HepG2 (cell line): ENCODE data around the gene PRR36. TPM values are rescaled to one million over a fixed set of nuclear protein-coding genes. Genes with fewer than 3 reads are reported as not detected.
A peak's percentile ranks its signal among the peaks of the same experiment; 100 is the strongest.

Source experiments
- ATAC-seq: fragments of 200-7000 bp; cut with Tn5 transposase; 3 replicates; pipeline ENCODE4 v1.9.1; 2020; ENCODE audit warnings: mild to moderate bottlenecking, moderate library complexity
- BruUV-seq: library from RNA; stranded (reverse); fragments of 400-500 nt; replicated peaks from 2 replicates; lab custom pipeline; 2021; lab: Mats Ljungman, UMichigan
- CTCF ChIA-PET: fragments of 300-600 bp; formaldehyde crosslinking; extraction: SDS; loops from one replicate; lab custom pipeline; 2021; ENCODE audit warnings: low total read pairs, inconsistent platforms, low intra/inter-chr PET ratio; lab: Yijun Ruan, JAX
- POLR2A ChIA-PET: fragments of 350-600 bp; sonication (Branson Sonifier 250); formaldehyde crosslinking; loops from one replicate; lab custom pipeline; 2020; ENCODE audit warnings: antibody characterized with exemption, inconsistent platforms; lab: Yijun Ruan, JAX
- DNase-seq: peaks from one replicate; pipeline ENCODE4 v3.0.0-alpha.2; 2015; ENCODE audit warnings: low spot score
- FAIRE-seq: peaks from 3 replicates; lab custom pipeline; 2011; peaks lifted over from hg19 to GRCh38; lab: Jason Lieb, UNC
- H2AFZ ChIP-seq: one replicate; pipeline ENCODE4 v1.6.1; 2011; ENCODE audit warnings: low read length, inconsistent platforms
- H3K27ac ChIP-seq: fragments of 300-600 bp; 3 replicates; pipeline ENCODE4 v1.8.0; 2011; ENCODE audit warnings: mixed run types, mild to moderate bottlenecking, mixed read lengths, low read length, inconsistent platforms; ENCODE audit not compliant: insufficient read depth; ENCODE audit errors: extremely low read length
- H3K27me3 ChIP-seq, 2 experiments: fragments of 200-600 bp in 1 of 2; 2 replicates in 1 of 2; 3 replicates in 1 of 2; pipeline versions ENCODE4 v1.6.0 to v1.8.0; 2011; ENCODE audit warnings: low read length in 2 of 2, mild to moderate bottlenecking in 2 of 2, moderate library complexity in 2 of 2, inconsistent platforms in 1 of 2; ENCODE audit not compliant: insufficient read depth in 2 of 2, control insufficient read depth in 1 of 2
- H3K36me3 ChIP-seq, 2 experiments: fragments of 200-600 bp in 1 of 2; replicated peaks in 1 of 2; 2 replicates in 1 of 2; 3 replicates in 1 of 2; pipeline versions ENCODE4 v1.5.1 to v1.8.0; 2011; ENCODE audit warnings: low read length in 2 of 2, inconsistent platforms in 1 of 2; ENCODE audit not compliant: insufficient read depth in 2 of 2, control insufficient read depth in 1 of 2
- H3K4me1 ChIP-seq: 2 replicates; pipeline ENCODE4 v1.5.1; 2012; ENCODE audit warnings: low read length, inconsistent platforms; ENCODE audit not compliant: insufficient read depth
- H3K4me2 ChIP-seq: 2 replicates; pipeline ENCODE4 v1.6.0; 2011; ENCODE audit warnings: low read depth, low read length, inconsistent platforms
- H3K4me3 ChIP-seq, 3 experiments: fragments of 200-600 bp in 1 of 3; sonication (generic), shearing (Covaris generic) in 1 of 3; replicated peaks in 1 of 3; 2 replicates each; pipeline ENCODE4 v1.5.1; 2011 to 2016; ENCODE audit warnings: low read length in 3 of 3, inconsistent platforms in 2 of 3, low read depth in 2 of 3, mild to moderate bottlenecking in 2 of 3, control low read depth in 1 of 3, mixed read lengths in 1 of 3; ENCODE audit not compliant: insufficient read depth in 1 of 3
- H3K79me2 ChIP-seq: one replicate; pipeline ENCODE4 v1.6.1; 2011; ENCODE audit warnings: low read length, inconsistent platforms; ENCODE audit not compliant: insufficient read depth
- H3K9ac ChIP-seq: 2 replicates; pipeline ENCODE4 v1.6.0; 2011; ENCODE audit warnings: mild to moderate bottlenecking, low read depth, low read length, inconsistent platforms; ENCODE audit not compliant: insufficient read depth
- H3K9me3 ChIP-seq: 2 replicates; pipeline ENCODE4 v1.5.1; 2012; ENCODE audit warnings: mild to moderate bottlenecking, low read length
- H4K20me1 ChIP-seq: 2 replicates; pipeline ENCODE4 v1.6.0; 2011; ENCODE audit warnings: inconsistent platforms, mild to moderate bottlenecking, low read length, moderate library complexity; ENCODE audit not compliant: insufficient read depth
- JARID2 ChIP-seq: sonication (generic); formaldehyde crosslinking; IDR thresholded peaks from 2 replicates; pipeline ENCODE4 v1.8.1; 2023; ENCODE audit warnings: missing genetic modification reagents, inconsistent platforms; ENCODE audit not compliant: insufficient replicate concordance
- ZNF264 ChIP-seq: sonication (generic); formaldehyde crosslinking; IDR thresholded peaks from 2 replicates; pipeline ENCODE4 v1.4.0; 2020; ENCODE audit warnings: missing genetic modification reagents
- ZNF484 ChIP-seq: sonication (generic); formaldehyde crosslinking; IDR thresholded peaks from 2 replicates; pipeline ENCODE4 v1.5.1; 2020; ENCODE audit warnings: mild to moderate bottlenecking, low read depth, missing genetic modification reagents, borderline replicate concordance
- ZNF652 ChIP-seq: IDR thresholded peaks from 2 replicates; pipeline ENCODE4 v1.6.1; 2016; ENCODE audit warnings: low read depth, borderline replicate concordance
- WGBS: methylation state at CpG from one replicate; pipeline ENCODE4 v1.1.6; 2017; ENCODE audit warnings: low lambda C conversion rate; 5-methylcytosine and 5-hydroxymethylcytosine counted together
- in situ Hi-C: cut with HindIII; loops from 2 replicates; pipeline ENCODE4 v1.10.0; 2017; ENCODE audit warnings: low pct_unique_long_range_greater_than_20kb; ENCODE audit not compliant: extremely low pct_ligation_motif_present
- intact Hi-C: fragments of 100-400 bp; cut with micrococcal nuclease; formaldehyde crosslinking; loops from one replicate; pipeline ENCODE4 v1.10.0; 2022; ENCODE audit not compliant: unreplicated experiment
- polyA plus RNA-seq, 8 experiments: library from polyadenylated mRNA; depleted of rRNA in 3 of 8; stranded (reverse) in 7 of 8; unstranded in 1 of 8; fragments of >200 nt; fragmentation: Illumina TruSeq in 4 of 8; extraction: Trizol in 4 of 8; gene quantifications; 2 replicates each; pipeline versions ENCODE4 v1.2.1 to v1.2.3, GENCODE V29; 2011 to 2016; ENCODE audit warnings: low read depth in 4 of 8, missing spikeins in 1 of 8, mixed read lengths in 1 of 8; ENCODE audit not compliant: insufficient read depth in 1 of 8
- total RNA-seq, 5 experiments: library from RNA; depleted of rRNA; stranded (reverse); fragments of >200 nt; fragmentation: Illumina TruSeq; extraction: Trizol; gene quantifications; 2 replicates each; pipeline ENCODE4 v1.2.3, GENCODE V29; 2016; ENCODE audit warnings: low read depth in 1 of 5
- TF ChIP-seq, protein P1 (sequence below): sonication (generic); formaldehyde crosslinking; IDR thresholded peaks from 2 replicates; pipeline ENCODE4 v1.4.0; 2020; ENCODE audit warnings: missing genetic modification reagents
- TF ChIP-seq, protein P2 (sequence below): sonication (generic); formaldehyde crosslinking; IDR thresholded peaks from 2 replicates; pipeline ENCODE4 v1.5.0; 2020; ENCODE audit warnings: mild to moderate bottlenecking, missing genetic modification reagents, moderate library complexity
- TF ChIP-seq, protein P3 (sequence below): sonication (generic); formaldehyde crosslinking; IDR thresholded peaks from 2 replicates; pipeline ENCODE4 v1.4.0; 2020; ENCODE audit warnings: mild to moderate bottlenecking, missing genetic modification reagents

PRR36 gene
- total and polyA plus RNA-seq, 2 of the 13 experiments (the other 11 are each of a cell fraction or from before 2014, with no cell fraction given): 0.07 to 0.17 TPM

DNA sequence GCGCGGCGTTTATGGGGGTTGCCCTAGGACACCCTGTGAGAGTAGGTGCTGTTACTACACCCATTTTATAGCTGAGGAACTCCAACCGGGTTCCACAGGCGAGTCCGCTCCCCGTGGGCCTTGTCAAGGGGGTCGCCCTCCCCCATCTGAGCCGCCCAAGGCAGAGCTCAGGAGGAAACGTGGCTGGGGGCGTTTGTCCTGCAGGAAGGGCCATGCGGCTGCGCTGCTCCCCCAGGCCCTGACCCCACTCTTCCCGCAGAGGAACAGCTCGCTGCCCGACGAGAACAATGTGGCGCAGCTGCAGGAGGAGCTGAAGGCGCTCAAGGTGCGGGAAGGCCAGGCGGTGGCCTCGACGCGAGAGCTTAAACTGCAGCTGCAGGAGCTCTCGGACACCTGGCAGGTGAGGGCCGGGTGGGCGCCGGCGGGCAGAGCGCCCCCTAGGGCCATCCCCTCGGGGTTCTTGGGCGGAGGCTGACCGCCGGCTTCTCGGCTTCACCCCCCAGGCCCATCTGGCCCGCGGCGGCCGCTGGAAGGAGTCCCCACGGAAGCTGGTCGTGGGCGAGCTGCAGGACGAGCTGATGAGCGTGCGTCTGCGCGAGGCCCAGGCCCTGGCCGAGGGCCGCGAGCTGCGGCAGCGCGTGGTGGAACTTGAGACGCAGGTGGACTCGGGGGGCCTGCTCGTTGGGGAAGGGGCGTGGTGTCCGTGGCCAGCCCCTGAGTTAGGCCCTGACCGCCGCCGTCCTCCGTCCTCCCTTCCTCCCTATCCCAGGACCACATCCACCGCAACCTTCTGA is 12.4 kb downstream of the PRR36 start:
- CTCF ChIA-PET: no interaction called here
- H4K20me1 ChIP-seq: no peaks in the 10 kb centered on the region
- FAIRE-seq (no peak), ATAC-seq (no peak), DNase-seq (no peak)
- no peaks in the 10 kb centered on the region for H3K79me2 ChIP-seq
- TF ChIP-seq ZNF484 (CRISPR knock-in tag) (no peak), ZNF652 (CRISPR knock-in tag) (no peak), JARID2 (CRISPR knock-in tag) (no peak), ZNF264 (CRISPR knock-in tag) (no peak)
- TF ChIP-seq, protein P1, sequence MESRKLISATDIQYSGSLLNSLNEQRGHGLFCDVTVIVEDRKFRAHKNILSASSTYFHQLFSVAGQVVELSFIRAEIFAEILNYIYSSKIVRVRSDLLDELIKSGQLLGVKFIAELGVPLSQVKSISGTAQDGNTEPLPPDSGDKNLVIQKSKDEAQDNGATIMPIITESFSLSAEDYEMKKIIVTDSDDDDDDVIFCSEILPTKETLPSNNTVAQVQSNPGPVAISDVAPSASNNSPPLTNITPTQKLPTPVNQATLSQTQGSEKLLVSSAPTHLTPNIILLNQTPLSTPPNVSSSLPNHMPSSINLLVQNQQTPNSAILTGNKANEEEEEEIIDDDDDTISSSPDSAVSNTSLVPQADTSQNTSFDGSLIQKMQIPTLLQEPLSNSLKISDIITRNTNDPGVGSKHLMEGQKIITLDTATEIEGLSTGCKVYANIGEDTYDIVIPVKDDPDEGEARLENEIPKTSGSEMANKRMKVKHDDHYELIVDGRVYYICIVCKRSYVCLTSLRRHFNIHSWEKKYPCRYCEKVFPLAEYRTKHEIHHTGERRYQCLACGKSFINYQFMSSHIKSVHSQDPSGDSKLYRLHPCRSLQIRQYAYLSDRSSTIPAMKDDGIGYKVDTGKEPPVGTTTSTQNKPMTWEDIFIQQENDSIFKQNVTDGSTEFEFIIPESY (CRISPR knock-in tag): peak; percentile 20; the same call in 1 of the 2 replicates
- TF ChIP-seq, protein P2, sequence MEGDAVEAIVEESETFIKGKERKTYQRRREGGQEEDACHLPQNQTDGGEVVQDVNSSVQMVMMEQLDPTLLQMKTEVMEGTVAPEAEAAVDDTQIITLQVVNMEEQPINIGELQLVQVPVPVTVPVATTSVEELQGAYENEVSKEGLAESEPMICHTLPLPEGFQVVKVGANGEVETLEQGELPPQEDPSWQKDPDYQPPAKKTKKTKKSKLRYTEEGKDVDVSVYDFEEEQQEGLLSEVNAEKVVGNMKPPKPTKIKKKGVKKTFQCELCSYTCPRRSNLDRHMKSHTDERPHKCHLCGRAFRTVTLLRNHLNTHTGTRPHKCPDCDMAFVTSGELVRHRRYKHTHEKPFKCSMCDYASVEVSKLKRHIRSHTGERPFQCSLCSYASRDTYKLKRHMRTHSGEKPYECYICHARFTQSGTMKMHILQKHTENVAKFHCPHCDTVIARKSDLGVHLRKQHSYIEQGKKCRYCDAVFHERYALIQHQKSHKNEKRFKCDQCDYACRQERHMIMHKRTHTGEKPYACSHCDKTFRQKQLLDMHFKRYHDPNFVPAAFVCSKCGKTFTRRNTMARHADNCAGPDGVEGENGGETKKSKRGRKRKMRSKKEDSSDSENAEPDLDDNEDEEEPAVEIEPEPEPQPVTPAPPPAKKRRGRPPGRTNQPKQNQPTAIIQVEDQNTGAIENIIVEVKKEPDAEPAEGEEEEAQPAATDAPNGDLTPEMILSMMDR (CRISPR knock-in tag): peak; percentile 29
- TF ChIP-seq, protein P3, sequence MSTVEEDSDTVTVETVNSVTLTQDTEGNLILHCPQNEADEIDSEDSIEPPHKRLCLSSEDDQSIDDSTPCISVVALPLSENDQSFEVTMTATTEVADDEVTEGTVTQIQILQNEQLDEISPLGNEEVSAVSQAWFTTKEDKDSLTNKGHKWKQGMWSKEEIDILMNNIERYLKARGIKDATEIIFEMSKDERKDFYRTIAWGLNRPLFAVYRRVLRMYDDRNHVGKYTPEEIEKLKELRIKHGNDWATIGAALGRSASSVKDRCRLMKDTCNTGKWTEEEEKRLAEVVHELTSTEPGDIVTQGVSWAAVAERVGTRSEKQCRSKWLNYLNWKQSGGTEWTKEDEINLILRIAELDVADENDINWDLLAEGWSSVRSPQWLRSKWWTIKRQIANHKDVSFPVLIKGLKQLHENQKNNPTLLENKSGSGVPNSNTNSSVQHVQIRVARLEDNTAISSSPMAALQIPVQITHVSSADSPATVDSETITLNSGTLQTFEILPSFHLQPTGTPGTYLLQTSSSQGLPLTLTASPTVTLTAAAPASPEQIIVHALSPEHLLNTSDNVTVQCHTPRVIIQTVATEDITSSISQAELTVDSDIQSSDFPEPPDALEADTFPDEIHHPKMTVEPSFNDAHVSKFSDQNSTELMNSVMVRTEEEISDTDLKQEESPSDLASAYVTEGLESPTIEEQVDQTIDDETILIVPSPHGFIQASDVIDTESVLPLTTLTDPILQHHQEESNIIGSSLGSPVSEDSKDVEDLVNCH (CRISPR knock-in tag): no peak
- WGBS: 90% methylated on average over 40 of the region's 63 CpGs
- intact Hi-C loops (no loop called here), in situ Hi-C loops (no loop called here)
- no peaks in the 10 kb centered on the region for H3K9me3 ChIP-seq
- no peak overlapping the region for H3K27ac ChIP-seq
- no TSS peak for BruUV-seq
- H3K9ac ChIP-seq: no peak overlapping the region
- POLR2A ChIA-PET: interaction anchor here (1.1 to 1.3 kb wide), 2 partner anchors 42 to 57 kb away, joined by 3 to 5 read pairs; partner anchors contain the start of gene MAP2K7
- H2AFZ ChIP-seq: no peak overlapping the region
- H3K4me2 ChIP-seq: no peak overlapping the region
- no peaks in the 10 kb centered on the region; a peak in 1 of 5 replicates for H3K27me3 ChIP-seq
- peaks cover 28% of the 10 kb centered on the region for H3K4me1 ChIP-seq
- H3K4me3 ChIP-seq: no peak overlapping the region
- H3K36me3 ChIP-seq: no peaks in the 10 kb centered on the region
